K562 (cell line): ENCODE measurements around the gene ULK3. TPM values are rescaled to one million over a fixed set of nuclear protein-coding genes. Genes with fewer than 3 reads are reported as not detected.
"Not testable (repeated sequence)": the region's sequence is repeated elsewhere in the genome, so short reads cannot be mapped to it uniquely, and the experiment has no call there.

Experiments used
- ARID1B ChIP-seq: fragments of 450-650 bp; IDR thresholded peaks from 2 replicates; pipeline ENCODE4 v1.6.1; 2016; ENCODE audit warnings: antibody characterized with exemption, mild to moderate bottlenecking, inconsistent platforms
- ATF1 ChIP-seq, 2 experiments: fragments of 450-650 bp in 1 of 2; IDR thresholded peaks; 2 replicates each; pipeline ENCODE4 v1.6.1; 2016; ENCODE audit warnings: missing compliant biosample characterization in 1 of 2, missing genetic modification characterization in 1 of 2
- CBFA2T2 ChIP-seq: fragments of 450-650 bp; conservative IDR thresholded peaks from 2 replicates; pipeline ENCODE4 v1.6.1; 2017; ENCODE audit warnings: mild to moderate bottlenecking
- CBFA2T3 ChIP-seq: fragments of 450-650 bp; IDR thresholded peaks from 2 replicates; pipeline ENCODE4 v1.6.1; 2017
- DMBX1 ChIP-seq: fragments of 250-450 bp; sonication (Bioruptor Pico); IDR thresholded peaks from 2 replicates; pipeline ENCODE4 v1.8.0; 2022; ENCODE audit warnings: inconsistent platforms, mild to moderate bottlenecking, moderate library complexity, borderline replicate concordance
- DPF2 ChIP-seq: fragments of 450-650 bp; IDR thresholded peaks from 2 replicates; pipeline ENCODE4 v1.6.1; 2016
- L3MBTL2 ChIP-seq: fragments of 450-650 bp; IDR thresholded peaks from 2 replicates; pipeline ENCODE4 v1.6.1; 2016; ENCODE audit warnings: mild to moderate bottlenecking, moderate library complexity
- LEF1 ChIP-seq: fragments of 450-650 bp; IDR thresholded peaks from 2 replicates; pipeline ENCODE4 v1.6.1; 2016; ENCODE audit warnings: mild to moderate bottlenecking
- MTA2 ChIP-seq: fragments of 450-650 bp; IDR thresholded peaks from 2 replicates; pipeline ENCODE4 v1.6.1; 2016; ENCODE audit warnings: low read depth
- NCOR1 ChIP-seq: fragments of 450-650 bp; IDR thresholded peaks from 2 replicates; pipeline ENCODE4 v1.6.1; 2016; ENCODE audit warnings: mild to moderate bottlenecking, moderate library complexity
- NFIC ChIP-seq: fragments of 450-650 bp; IDR thresholded peaks from 2 replicates; pipeline ENCODE4 v1.6.1; 2017; ENCODE audit warnings: mild to moderate bottlenecking, inconsistent platforms
- RAD21 ChIP-seq, 2 experiments: fragments of 250-450 bp in 1 of 2; fragments of 450-650 bp in 1 of 2; sonication (Bioruptor Pico) in 1 of 2; formaldehyde crosslinking in 1 of 2; IDR thresholded peaks in 1 of 2; conservative IDR thresholded peaks in 1 of 2; 2 replicates each; pipeline versions ENCODE4 v1.4.0 to v1.8.0; 2020 to 2022; ENCODE audit warnings: mild to moderate bottlenecking in 2 of 2, moderate library complexity in 1 of 2
- SMARCA4 ChIP-seq: fragments of 450-650 bp; IDR thresholded peaks from 2 replicates; pipeline ENCODE4 v1.6.1; 2016
- SMARCE1 ChIP-seq: fragments of 450-650 bp; IDR thresholded peaks from 2 replicates; pipeline ENCODE4 v1.7.1; 2016; ENCODE audit warnings: mild to moderate bottlenecking
- TAL1 ChIP-seq: fragments of 450-650 bp; IDR thresholded peaks from 2 replicates; pipeline ENCODE4 v1.6.1; 2016; ENCODE audit warnings: mild to moderate bottlenecking
- polyA plus RNA-seq, 8 experiments: library from polyadenylated mRNA; depleted of rRNA in 4 of 8; stranded (reverse) in 5 of 8; unstranded in 3 of 8; fragments of >200 nt; fragmentation: Nextera tagmentation in 2 of 8; fragmentation: Illumina TruSeq in 1 of 8; extraction: Ambion mirVana in 2 of 8; extraction: Trizol in 1 of 8; gene quantifications; 2 replicates each; pipeline versions ENCODE4 v1.2.1 to v1.2.3, GENCODE V29; 2011 to 2014; ENCODE audit warnings: inconsistent platforms in 1 of 8, missing spikeins in 1 of 8
- total RNA-seq, 7 experiments: library from RNA; depleted of rRNA in 6 of 7; stranded (reverse); fragments of >200 nt in 6 of 7; fragmentation: Illumina TruSeq in 2 of 7; extraction: Trizol in 2 of 7; gene quantifications; 2 replicates each; pipeline versions ENCODE4 v1.2.1 to v1.2.3, GENCODE V29; 2011 to 2021; ENCODE audit warnings: low replicate concordance in 1 of 7
- TF ChIP-seq, protein P1 (sequence below): fragments of 450-650 bp; formaldehyde crosslinking; IDR thresholded peaks from 2 replicates; pipeline ENCODE4 v1.4.0; 2022; ENCODE audit warnings: missing genetic modification characterization
- TF ChIP-seq, protein P2 (sequence below): fragments of 450-650 bp; IDR thresholded peaks from 2 replicates; pipeline ENCODE4 v1.6.1; 2016; ENCODE audit warnings: mild to moderate bottlenecking, moderate library complexity

ULK3 gene
- total and polyA plus RNA-seq, 9 of the 15 experiments (the other 6 are each of a cell fraction or from before 2014, with no cell fraction given) = 0.68 to 68.0 (median 34.9) TPM

DNA sequence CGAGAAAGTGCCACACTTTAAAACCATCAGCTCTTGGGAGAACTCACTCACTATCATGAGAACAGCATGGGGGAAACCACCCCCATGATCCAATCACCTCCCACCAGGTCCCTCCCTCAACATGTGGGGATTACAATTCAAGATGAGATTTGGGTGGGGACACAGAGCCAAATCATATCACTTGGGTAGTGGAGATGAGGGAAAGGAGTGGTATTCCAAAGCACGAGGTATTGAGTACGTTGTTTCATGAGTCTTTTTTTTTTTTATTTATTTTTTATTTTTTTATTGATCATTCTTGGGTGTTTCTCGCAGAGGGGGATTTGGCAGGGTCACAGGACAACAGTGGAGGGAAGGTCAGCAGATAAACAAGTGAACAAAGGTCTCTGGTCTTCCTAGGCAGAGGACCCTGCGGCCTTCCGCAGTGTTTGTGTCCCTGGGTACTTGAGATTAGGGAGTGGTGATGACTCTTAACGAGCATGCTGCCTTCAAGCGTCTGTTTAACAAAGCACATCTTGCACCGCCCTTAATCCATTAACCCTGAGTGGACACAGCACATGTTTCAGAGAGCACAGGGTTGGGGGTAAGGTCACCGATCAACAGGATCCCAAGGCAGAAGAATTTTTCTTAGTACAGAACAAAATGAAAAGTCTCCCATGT is 44.7 kb upstream of the ULK3 start (continued):
- TF ChIP-seq RAD21 (CRISPR knock-in tag; conservative IDR thresholded peaks at IDR 0.05 in 1 of 2, IDR thresholded peaks at IDR 0.05 in 1 of 2) (peak in 1 of 2 experiments; percentile 27; a peak in 2 of 4 replicates), L3MBTL2 (peak; percentile 61; the same call in 1 of the 2 replicates), MTA2 (0 out of 2 replicates have a peak, but pooled peaks have one; percentile 4), DPF2 (peak; percentile 79), NCOR1 (peak; percentile 37), SMARCE1 (peak; percentile 57; the same call in 1 of the 2 replicates), TAL1 (peak; percentile 41; the same call in 1 of the 2 replicates), DMBX1 (0 out of 2 replicates have a peak, but pooled peaks have one; percentile 17), SMARCA4 (peak; percentile 25; the same call in 1 of the 2 replicates), ATF1 (tag; IDR thresholded peaks at IDR 0.05) (0 out of 2 replicates have a peak, but pooled peaks have one; percentile 13), NFIC (0 out of 2 replicates have a peak, but pooled peaks have one; percentile 33), ARID1B (peak; percentile 72), CBFA2T2 (peak; percentile 52; the same call in 1 of the 2 replicates), CBFA2T3 (peak; percentile 79), LEF1 (0 out of 2 replicates have a peak, but pooled peaks have one; percentile 10)
- TF ChIP-seq, protein P1, sequence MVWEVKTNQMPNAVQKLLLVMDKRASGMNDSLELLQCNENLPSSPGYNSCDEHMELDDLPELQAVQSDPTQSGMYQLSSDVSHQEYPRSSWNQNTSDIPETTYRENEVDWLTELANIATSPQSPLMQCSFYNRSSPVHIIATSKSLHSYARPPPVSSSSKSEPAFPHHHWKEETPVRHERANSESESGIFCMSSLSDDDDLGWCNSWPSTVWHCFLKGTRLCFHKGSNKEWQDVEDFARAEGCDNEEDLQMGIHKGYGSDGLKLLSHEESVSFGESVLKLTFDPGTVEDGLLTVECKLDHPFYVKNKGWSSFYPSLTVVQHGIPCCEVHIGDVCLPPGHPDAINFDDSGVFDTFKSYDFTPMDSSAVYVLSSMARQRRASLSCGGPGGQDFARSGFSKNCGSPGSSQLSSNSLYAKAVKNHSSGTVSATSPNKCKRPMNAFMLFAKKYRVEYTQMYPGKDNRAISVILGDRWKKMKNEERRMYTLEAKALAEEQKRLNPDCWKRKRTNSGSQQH (CRISPR knock-in tag) = 0 out of 2 replicates have a peak, but pooled peaks have one; percentile 37
- not testable (repeated sequence) for TF ChIP-seq ATF1 (CRISPR knock-in tag; IDR thresholded peaks at IDR 0.05)
- TF ChIP-seq, protein P2, sequence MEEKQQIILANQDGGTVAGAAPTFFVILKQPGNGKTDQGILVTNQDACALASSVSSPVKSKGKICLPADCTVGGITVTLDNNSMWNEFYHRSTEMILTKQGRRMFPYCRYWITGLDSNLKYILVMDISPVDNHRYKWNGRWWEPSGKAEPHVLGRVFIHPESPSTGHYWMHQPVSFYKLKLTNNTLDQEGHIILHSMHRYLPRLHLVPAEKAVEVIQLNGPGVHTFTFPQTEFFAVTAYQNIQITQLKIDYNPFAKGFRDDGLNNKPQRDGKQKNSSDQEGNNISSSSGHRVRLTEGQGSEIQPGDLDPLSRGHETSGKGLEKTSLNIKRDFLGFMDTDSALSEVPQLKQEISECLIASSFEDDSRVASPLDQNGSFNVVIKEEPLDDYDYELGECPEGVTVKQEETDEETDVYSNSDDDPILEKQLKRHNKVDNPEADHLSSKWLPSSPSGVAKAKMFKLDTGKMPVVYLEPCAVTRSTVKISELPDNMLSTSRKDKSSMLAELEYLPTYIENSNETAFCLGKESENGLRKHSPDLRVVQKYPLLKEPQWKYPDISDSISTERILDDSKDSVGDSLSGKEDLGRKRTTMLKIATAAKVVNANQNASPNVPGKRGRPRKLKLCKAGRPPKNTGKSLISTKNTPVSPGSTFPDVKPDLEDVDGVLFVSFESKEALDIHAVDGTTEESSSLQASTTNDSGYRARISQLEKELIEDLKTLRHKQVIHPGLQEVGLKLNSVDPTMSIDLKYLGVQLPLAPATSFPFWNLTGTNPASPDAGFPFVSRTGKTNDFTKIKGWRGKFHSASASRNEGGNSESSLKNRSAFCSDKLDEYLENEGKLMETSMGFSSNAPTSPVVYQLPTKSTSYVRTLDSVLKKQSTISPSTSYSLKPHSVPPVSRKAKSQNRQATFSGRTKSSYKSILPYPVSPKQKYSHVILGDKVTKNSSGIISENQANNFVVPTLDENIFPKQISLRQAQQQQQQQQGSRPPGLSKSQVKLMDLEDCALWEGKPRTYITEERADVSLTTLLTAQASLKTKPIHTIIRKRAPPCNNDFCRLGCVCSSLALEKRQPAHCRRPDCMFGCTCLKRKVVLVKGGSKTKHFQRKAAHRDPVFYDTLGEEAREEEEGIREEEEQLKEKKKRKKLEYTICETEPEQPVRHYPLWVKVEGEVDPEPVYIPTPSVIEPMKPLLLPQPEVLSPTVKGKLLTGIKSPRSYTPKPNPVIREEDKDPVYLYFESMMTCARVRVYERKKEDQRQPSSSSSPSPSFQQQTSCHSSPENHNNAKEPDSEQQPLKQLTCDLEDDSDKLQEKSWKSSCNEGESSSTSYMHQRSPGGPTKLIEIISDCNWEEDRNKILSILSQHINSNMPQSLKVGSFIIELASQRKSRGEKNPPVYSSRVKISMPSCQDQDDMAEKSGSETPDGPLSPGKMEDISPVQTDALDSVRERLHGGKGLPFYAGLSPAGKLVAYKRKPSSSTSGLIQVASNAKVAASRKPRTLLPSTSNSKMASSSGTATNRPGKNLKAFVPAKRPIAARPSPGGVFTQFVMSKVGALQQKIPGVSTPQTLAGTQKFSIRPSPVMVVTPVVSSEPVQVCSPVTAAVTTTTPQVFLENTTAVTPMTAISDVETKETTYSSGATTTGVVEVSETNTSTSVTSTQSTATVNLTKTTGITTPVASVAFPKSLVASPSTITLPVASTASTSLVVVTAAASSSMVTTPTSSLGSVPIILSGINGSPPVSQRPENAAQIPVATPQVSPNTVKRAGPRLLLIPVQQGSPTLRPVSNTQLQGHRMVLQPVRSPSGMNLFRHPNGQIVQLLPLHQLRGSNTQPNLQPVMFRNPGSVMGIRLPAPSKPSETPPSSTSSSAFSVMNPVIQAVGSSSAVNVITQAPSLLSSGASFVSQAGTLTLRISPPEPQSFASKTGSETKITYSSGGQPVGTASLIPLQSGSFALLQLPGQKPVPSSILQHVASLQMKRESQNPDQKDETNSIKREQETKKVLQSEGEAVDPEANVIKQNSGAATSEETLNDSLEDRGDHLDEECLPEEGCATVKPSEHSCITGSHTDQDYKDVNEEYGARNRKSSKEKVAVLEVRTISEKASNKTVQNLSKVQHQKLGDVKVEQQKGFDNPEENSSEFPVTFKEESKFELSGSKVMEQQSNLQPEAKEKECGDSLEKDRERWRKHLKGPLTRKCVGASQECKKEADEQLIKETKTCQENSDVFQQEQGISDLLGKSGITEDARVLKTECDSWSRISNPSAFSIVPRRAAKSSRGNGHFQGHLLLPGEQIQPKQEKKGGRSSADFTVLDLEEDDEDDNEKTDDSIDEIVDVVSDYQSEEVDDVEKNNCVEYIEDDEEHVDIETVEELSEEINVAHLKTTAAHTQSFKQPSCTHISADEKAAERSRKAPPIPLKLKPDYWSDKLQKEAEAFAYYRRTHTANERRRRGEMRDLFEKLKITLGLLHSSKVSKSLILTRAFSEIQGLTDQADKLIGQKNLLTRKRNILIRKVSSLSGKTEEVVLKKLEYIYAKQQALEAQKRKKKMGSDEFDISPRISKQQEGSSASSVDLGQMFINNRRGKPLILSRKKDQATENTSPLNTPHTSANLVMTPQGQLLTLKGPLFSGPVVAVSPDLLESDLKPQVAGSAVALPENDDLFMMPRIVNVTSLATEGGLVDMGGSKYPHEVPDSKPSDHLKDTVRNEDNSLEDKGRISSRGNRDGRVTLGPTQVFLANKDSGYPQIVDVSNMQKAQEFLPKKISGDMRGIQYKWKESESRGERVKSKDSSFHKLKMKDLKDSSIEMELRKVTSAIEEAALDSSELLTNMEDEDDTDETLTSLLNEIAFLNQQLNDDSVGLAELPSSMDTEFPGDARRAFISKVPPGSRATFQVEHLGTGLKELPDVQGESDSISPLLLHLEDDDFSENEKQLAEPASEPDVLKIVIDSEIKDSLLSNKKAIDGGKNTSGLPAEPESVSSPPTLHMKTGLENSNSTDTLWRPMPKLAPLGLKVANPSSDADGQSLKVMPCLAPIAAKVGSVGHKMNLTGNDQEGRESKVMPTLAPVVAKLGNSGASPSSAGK = peak; percentile 72
